Left lung (tissue), 10 donors: ENCODE measurements around the gene P2RX3. TPM values are rescaled to one million over a fixed set of nuclear protein-coding genes. Genes with fewer than 3 reads are reported as not detected.
A peak's percentile ranks its signal among the peaks of the same experiment; 100 is the strongest.

ENCODE experiments used
- ATAC-seq: fragments of 200-7000 bp; cut with Tn5 transposase; one replicate; pipeline ENCODE4 v1.9.1; 2020; ENCODE audit warnings: moderate library complexity
- DNase-seq, 4 donors: peaks; one replicate each; pipeline ENCODE4 v3.0.0-alpha.2; 2013 to 2020
- H3K27ac ChIP-seq, 2 donors: fragments of 200-600 bp; sonication (generic) in 1 of 2; one replicate each; pipeline versions ENCODE4 v1.5.0 to v1.8.0; 2020 to 2021
- H3K27me3 ChIP-seq, 2 donors: fragments of 200-600 bp; sonication (generic) in 1 of 2; one replicate each; pipeline versions ENCODE4 v1.5.0 to v1.8.0; 2020 to 2021
- H3K36me3 ChIP-seq, 2 donors: fragments of 200-600 bp; sonication (generic) in 1 of 2; one replicate each; pipeline versions ENCODE4 v1.5.0 to v1.8.0; 2020 to 2021
- H3K4me1 ChIP-seq, 2 donors: fragments of 200-600 bp; one replicate each; pipeline ENCODE4 v1.8.0; 2021
- H3K4me3 ChIP-seq, 2 donors: fragments of 200-600 bp; sonication (generic) in 1 of 2; one replicate each; pipeline versions ENCODE4 v1.5.0 to v1.8.0; 2020 to 2021; ENCODE audit warnings: mild to moderate bottlenecking in 1 of 2
- H3K9me3 ChIP-seq, 2 donors: fragments of 200-600 bp; sonication (generic) in 1 of 2; one replicate each; pipeline versions ENCODE4 v1.5.0 to v1.8.0; 2020 to 2021
- intact Hi-C, 2 donors: fragments of 100-400 bp; cut with DNase I; formaldehyde crosslinking; loops; one replicate each; pipeline versions ENCODE4 v1.11.2 to v1.14.2; 2022
- polyA plus RNA-seq, 6 donors: library from polyadenylated mRNA; unstranded; fragments of 120-200 nt; gene quantifications; one replicate each; pipeline ENCODE4 v1.2.1, GENCODE V29; 2013; ENCODE audit not compliant: insufficient read length in 6 of 6
- total RNA-seq, 2 donors: library from RNA; stranded (reverse); fragmentation: NEBNext Ultra II Directional; extraction: Animal tissue kit (Norgen Biotek cat#: 25700); gene quantifications; one replicate each; pipeline ENCODE4 v1.2.1, GENCODE V29; 2021
- TF ChIP-seq, protein P1 (sequence below), 2 donors: fragments of 200-600 bp; sonication (generic) in 1 of 2; IDR thresholded peaks; one replicate each; pipeline versions ENCODE4 v1.5.0 to v1.8.0; 2021; ENCODE audit warnings: antibody characterized with exemption in 2 of 2
- donor health status: DM: no; HTN: yes; CAD: no.
- donor health status: DM: no; HTN: no; CAD: no.

Gene P2RX3
- total and polyA plus RNA-seq, 8 donors: 0.17 to 0.58 (median 0.28) TPM; not detected in 2

DNA sequence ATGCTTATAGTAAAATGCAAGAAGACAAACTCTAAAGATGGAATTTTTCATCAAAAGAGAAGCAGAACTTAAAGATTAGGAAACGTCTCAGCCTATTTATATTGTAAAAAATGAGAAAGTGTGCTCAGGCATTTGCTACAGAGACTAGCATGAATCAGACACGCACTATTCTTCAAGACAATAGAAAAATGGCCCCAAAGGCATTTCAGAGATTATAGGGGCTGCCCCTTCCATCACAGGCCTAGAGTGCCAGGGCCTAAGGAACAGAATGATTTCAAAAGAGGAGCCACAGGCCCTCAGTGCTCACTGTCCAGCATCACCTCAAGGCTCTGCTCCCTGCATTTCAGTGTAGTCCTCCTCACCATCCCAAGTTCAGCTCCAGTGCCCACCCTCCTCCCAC, 40.9 kb upstream of the P2RX3 start:
- TF ChIP-seq, protein P1, sequence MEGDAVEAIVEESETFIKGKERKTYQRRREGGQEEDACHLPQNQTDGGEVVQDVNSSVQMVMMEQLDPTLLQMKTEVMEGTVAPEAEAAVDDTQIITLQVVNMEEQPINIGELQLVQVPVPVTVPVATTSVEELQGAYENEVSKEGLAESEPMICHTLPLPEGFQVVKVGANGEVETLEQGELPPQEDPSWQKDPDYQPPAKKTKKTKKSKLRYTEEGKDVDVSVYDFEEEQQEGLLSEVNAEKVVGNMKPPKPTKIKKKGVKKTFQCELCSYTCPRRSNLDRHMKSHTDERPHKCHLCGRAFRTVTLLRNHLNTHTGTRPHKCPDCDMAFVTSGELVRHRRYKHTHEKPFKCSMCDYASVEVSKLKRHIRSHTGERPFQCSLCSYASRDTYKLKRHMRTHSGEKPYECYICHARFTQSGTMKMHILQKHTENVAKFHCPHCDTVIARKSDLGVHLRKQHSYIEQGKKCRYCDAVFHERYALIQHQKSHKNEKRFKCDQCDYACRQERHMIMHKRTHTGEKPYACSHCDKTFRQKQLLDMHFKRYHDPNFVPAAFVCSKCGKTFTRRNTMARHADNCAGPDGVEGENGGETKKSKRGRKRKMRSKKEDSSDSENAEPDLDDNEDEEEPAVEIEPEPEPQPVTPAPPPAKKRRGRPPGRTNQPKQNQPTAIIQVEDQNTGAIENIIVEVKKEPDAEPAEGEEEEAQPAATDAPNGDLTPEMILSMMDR (IDR thresholded peaks at IDR 0.05): no peak

DNA sequence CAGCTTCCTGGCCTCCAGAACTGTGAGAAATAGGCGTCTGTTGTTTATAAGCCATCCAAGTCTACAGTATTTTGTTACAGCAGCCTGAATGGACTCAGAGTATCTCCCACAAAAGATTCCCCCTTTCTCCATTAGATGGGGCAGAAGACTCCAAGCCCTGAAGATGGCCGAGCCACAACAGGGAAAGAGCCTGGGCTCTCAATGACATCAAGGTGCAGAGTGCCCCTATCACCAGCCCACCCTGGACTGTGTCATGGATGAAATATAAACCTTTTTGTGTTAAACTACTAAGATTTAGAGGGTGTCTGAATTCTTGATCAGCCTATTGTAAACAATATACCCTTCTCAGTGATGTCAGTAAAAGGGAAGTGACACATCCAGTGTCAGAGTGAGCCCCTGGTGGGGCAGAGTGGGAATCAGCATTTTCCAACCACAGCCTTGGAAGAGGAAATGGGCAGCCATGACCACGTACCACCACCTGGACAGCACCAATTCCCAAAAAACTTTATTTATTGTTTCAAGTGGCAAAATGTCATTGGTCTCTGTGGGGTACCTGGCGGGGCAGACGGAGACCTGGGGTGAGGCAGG, 38.9 kb upstream of the P2RX3 start:
- Histone ChIP-seq H3K9me3 (peaks cover 0 to 14% of the 10 kb centered on the region in 2 donors), H3K4me1 (peaks cover 11 to 12% of the 10 kb centered on the region in 2 donors), H3K36me3 (peaks cover 0 to 64% of the 10 kb centered on the region in 2 donors), H3K27me3 (no peaks in the 10 kb centered on the region), H3K4me3 (no peak overlapping the region), H3K27ac (no peak overlapping the region)
- intact Hi-C loops: no loop called here
- ATAC-seq (no peak), DNase-seq (no peak)
- TF ChIP-seq, protein P1 (IDR thresholded peaks at IDR 0.05): no peak

More for the DNA sequence above, 40.9 kb upstream of the P2RX3 start:
- peaks cover 0 to 51% of the 10 kb centered on the region in 2 donors for H3K36me3 ChIP-seq
- peaks cover 11 to 21% of the 10 kb centered on the region in 2 donors for H3K4me1 ChIP-seq
- no peak for DNase-seq
- H3K4me3 ChIP-seq: no peak overlapping the region
- intact Hi-C loops: no loop called here
- ATAC-seq: no peak
- H3K27me3 ChIP-seq: no peaks in the 10 kb centered on the region
- no peak overlapping the region for H3K27ac ChIP-seq
- H3K9me3 ChIP-seq: peaks cover 0 to 14% of the 10 kb centered on the region in 2 donors

DNA sequence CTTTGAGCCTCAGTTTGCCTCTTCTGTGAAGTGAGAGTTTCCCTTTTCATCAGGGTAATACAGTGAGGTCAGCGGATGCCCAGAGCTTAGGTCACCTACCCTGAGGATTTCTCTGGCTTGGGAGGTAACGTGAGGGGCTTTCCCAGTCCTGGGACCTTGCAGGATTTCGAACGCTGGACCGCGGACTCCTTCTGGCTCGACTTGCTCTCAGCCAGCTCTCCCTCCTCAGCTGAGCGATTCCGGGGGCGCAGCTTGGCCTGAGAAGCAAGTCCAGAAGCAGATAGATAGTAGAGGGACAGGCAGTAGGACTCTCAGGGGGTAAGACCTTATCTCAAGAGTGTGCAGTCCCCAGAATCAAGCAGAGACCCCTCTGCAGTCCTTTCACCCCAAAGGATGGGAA, 37.4 kb upstream of the P2RX3 start:
- DNase-seq (peak in 1 of 4 donors; percentile 57), ATAC-seq (no peak)
- Histone ChIP-seq H3K9me3 (peaks cover 0 to 14% of the 10 kb centered on the region in 2 donors), H3K36me3 (peaks cover 0 to 64% of the 10 kb centered on the region in 2 donors), H3K4me3 (no peak overlapping the region), H3K27me3 (no peaks in the 10 kb centered on the region), H3K4me1 (peaks cover 4 to 16% of the 10 kb centered on the region in 2 donors), H3K27ac (no peak overlapping the region)
- TF ChIP-seq, protein P1 (IDR thresholded peaks at IDR 0.05): no peak
- intact Hi-C loops: no loop called here

DNA sequence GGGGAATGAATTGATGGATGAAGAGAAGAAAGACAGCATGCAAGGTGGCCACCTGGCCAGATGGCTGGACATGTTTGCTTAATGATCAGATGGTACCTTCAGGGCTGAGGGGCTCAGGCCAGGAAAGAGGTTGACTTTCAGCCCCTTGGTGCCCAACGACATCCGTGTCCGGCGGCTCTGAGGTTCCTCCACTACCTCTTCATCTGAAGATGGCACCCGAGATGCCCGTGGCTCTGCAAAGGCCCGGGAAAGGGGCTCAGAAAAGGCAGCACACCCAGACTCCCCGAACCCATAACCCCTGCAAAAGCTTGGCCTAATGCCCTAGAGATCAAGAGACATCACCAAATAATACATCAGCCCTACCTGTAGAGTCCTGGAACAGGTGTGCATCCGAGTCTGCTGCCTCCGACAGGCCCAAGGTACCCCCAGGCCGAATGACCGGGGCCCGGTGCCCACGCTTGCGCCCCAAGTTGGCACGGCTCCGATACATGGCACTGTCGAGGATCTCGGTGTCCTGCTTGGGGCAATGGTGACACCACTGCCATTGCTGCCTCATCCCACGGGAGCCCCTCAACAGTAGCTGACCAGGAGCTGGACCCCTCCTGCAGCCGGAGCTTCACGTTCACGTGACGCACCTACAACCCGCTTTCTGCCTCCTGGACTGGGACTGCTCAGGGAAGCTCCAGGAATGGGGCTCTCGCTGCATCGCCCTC, 36.3 kb upstream of the P2RX3 start:
- Histone ChIP-seq H3K9me3 (peaks cover 0 to 14% of the 10 kb centered on the region in 2 donors), H3K4me1 (peaks cover 10 to 27% of the 10 kb centered on the region in 2 donors), H3K36me3 (peaks cover 0 to 64% of the 10 kb centered on the region in 2 donors), H3K27ac (no peak overlapping the region), H3K4me3 (no peak overlapping the region), H3K27me3 (no peaks in the 10 kb centered on the region)
- intact Hi-C loops: no loop called here
- no peak for ATAC-seq
- peak in 2 of 4 donors; percentile 32 to 55 for DNase-seq
- TF ChIP-seq, protein P1 (IDR thresholded peaks at IDR 0.05): no peak

DNA sequence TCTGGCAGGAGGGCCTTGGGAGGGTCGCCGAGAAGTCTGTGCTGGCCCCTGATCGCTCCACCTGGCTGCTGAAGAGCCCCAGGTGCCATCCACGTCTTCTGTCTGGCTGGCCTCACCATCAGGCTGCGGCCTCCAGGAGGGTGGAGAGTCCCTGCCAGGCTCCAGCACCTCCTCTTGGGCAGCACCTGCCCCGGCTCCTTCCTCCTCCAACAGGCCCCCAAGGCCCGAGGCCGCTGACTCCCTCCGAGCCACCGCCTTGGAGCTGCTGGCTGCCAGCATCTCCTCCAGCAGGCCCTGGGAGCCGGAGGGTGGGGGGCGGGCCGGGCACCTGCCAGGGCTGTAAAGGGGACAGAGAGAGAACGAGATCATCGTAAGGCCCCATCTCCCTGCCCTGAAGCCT, 35.7 kb upstream of the P2RX3 start:
- Histone ChIP-seq H3K4me1 (peaks cover 12 to 33% of the 10 kb centered on the region in 2 donors), H3K4me3 (no peak overlapping the region), H3K27me3 (no peaks in the 10 kb centered on the region), H3K27ac (no peak overlapping the region), H3K9me3 (peaks cover 0 to 14% of the 10 kb centered on the region in 2 donors), H3K36me3 (peaks cover 0 to 61% of the 10 kb centered on the region in 2 donors)
- DNase-seq (peak in 2 of 4 donors; percentile 26 to 78), ATAC-seq (no peak)
- TF ChIP-seq, protein P1 (IDR thresholded peaks at IDR 0.05): no peak
- intact Hi-C loops: no loop called here
